ENCODE measurements around the gene PEX26.

PEX26 gene

GRCh38 chr22:18091478-18091877 lies 13.7 kb downstream of the PEX26 start:
- TF ChIP-seq CTCF (IDR thresholded peaks at IDR 0.05; ENCODE audit: borderline replicate concordance, insufficient read depth, low read depth, low read length) = no peak
- H3K4me3 ChIP-seq (ENCODE audit: low read depth, low read length) = no peak overlapping the region

- no peak for TF ChIP-seq CTCF (IDR thresholded peaks at IDR 0.05; ENCODE audit: borderline replicate concordance, insufficient read depth, low read depth, low read length)
- H3K4me3 ChIP-seq (ENCODE audit: low read depth, low read length) = no peak overlapping the region
Observed at GRCh38 chr22:18091916-18092526, 14.2 kb downstream of the PEX26 start.

DNA sequence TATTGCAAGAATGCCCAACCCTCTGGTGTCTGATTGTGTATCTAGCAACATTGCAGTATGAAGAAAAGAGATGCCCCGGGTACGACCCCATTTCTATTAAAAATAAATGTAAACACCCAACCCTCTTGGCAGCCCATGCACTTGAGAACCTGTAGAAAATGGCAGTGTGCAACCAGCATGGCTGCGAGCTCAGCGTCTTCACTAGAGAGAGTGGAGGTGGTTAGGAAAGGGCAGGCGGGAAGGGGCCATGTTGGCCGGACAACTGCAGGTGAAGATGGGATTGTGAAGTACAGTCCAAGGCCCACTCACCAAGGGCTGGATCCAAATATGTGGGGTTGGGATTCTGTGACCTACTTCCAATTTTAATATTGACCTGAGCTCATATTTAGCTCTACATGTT lies 15.9 kb downstream of the PEX26 start:
- TF ChIP-seq CTCF (IDR thresholded peaks at IDR 0.05; ENCODE audit: borderline replicate concordance, insufficient read depth, low read depth, low read length) = no peak
- H3K4me3 ChIP-seq (ENCODE audit: low read depth, low read length) = no peak overlapping the region

DNA sequence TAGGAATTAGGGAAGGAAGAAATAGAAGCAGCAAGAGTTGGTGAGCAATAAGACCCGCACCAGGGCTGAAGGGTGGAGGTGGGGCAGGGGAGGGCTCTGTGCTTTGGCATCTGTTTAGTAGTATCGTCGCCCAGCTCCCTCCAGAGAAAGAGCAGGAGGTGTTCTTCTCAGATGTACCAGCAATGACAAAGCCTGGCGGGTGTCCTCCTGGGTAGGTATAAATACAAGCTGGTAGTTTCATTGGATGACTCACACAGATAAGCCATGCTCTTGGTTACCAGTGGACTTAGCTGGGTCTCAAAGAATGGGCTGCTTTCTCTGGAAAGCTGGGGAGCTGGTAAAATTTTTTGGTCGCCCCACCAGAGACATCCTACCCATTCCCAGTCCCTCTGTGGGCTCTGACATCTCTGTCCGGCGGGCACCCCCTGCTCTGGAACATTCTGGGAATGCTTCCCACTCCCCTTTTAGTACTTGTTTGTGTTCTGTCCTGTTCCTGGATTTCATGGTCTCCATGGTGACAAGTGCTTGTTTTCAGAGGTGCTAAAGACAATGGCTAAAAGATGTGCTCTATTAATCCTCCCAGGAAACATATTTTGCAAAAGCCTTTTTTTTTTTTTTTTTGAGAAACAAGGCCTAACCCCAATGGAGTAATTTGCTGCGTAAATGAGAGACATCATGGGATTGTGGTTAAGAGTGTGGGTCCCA lies 17.5 kb downstream of the PEX26 start:
- no peak overlapping the region for H3K4me3 ChIP-seq (ENCODE audit: low read depth, low read length)
- TF ChIP-seq CTCF (IDR thresholded peaks at IDR 0.05; ENCODE audit: borderline replicate concordance, insufficient read depth, low read depth, low read length) = no peak

- no peak overlapping the region for H3K4me3 ChIP-seq (ENCODE audit: low read depth, low read length)
- no peak for TF ChIP-seq CTCF (IDR thresholded peaks at IDR 0.05; ENCODE audit: borderline replicate concordance, insufficient read depth, low read depth, low read length)
Observed at GRCh38 chr22:18096823-18097222, 19.0 kb downstream of the PEX26 start.

DNA sequence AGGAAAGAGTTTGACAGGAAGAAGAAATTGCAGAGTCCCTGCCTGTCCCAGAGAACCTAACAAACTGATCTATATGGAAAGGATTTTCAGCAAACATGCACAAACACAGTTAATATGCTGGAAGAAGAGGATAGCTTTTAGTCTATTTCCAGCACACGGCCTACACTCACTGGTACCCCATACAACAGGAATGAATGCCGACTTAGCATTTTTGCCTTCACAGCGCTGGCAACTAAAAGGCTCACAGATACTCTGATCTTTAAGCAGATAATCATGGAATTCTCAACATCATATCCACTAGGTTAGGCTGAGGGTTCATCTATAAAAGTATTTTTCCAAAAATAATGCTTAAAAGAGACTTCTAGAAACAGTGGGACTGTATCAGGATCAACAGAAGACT lies 23.0 kb downstream of the PEX26 start:
- no peak for TF ChIP-seq CTCF (IDR thresholded peaks at IDR 0.05; ENCODE audit: borderline replicate concordance, insufficient read depth, low read depth, low read length)
- H3K4me3 ChIP-seq (ENCODE audit: low read depth, low read length) = no peak overlapping the region

GRCh38 chr22:18101536-18101935 lies 23.7 kb downstream of the PEX26 start:
- no peak overlapping the region for H3K4me3 ChIP-seq (ENCODE audit: low read depth, low read length)
- no peak for TF ChIP-seq CTCF (IDR thresholded peaks at IDR 0.05; ENCODE audit: borderline replicate concordance, insufficient read depth, low read depth, low read length)

Measured in GM12875 (cell line).